HG02610 (cell line): ENCODE measurements around the gene CHAT.

Source experiments
- ATAC-seq: cut with Tn5 transposase; IDR thresholded peaks from one replicate; pipeline ENCODE4 v1.9.1; 2021; ENCODE audit warnings: mild to moderate bottlenecking, moderate library complexity; ENCODE audit not compliant: unreplicated experiment

Gene CHAT

GRCh38 chr10:49627644-49628247 is 13.9 kb downstream of the CHAT start:
- ATAC-seq = no peak

DNA sequence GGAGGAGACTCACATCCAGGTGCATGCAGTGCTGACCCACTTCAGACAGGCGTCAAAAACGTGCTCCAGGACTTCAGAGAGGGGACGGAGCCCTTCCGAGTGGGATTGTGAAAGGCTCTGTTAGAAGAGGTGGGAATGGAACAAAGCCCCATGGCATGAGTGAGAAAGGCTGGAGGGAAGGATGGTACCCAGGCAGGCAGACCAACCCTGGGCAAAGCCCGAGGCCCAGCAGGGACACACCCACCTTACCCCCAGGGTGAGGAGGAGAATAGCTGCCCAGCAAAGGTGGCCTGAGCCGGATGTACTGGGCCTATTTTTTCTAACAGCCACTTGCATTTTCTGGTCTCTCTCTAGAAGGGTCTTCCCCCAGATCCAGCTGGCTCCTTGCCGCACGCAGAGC is 14.8 kb downstream of the CHAT start:
- ATAC-seq = no peak

- ATAC-seq = no peak
These were observed 15.6 kb downstream of the CHAT start for GRCh38 chr10:49629431-49629881.

GRCh38 chr10:49631975-49632374 is 18.1 kb downstream of the CHAT start:
- no peak for ATAC-seq

- no peak for ATAC-seq
These were observed 18.8 kb downstream of the CHAT start for GRCh38 chr10:49632406-49633317.

- ATAC-seq = no peak
These were observed 19.7 kb downstream of the CHAT start for GRCh38 chr10:49633327-49634068.

GRCh38 chr10:49634069-49634660 is 20.3 kb downstream of the CHAT start:
- no peak for ATAC-seq

DNA sequence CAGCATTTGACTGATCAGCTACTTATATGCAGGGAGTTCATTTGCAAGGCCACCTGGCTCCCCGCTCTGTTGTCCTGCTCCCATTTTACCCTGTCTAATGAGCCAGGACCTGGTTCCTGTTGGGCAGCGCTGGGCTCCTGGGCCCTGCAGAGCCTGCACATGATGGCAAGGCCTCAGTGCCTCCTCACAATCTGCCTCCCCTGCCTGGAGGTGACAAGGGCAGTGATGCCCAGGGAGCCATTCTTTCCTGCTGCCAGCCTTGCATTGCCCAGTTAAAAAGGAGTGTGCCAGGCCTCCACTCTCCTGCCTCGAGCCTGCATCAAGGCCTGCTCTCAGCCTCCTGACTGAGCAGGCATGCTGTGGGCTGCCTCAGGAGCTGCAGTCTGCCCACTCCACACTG is 28.5 kb downstream of the CHAT start:
- no peak for ATAC-seq

DNA sequence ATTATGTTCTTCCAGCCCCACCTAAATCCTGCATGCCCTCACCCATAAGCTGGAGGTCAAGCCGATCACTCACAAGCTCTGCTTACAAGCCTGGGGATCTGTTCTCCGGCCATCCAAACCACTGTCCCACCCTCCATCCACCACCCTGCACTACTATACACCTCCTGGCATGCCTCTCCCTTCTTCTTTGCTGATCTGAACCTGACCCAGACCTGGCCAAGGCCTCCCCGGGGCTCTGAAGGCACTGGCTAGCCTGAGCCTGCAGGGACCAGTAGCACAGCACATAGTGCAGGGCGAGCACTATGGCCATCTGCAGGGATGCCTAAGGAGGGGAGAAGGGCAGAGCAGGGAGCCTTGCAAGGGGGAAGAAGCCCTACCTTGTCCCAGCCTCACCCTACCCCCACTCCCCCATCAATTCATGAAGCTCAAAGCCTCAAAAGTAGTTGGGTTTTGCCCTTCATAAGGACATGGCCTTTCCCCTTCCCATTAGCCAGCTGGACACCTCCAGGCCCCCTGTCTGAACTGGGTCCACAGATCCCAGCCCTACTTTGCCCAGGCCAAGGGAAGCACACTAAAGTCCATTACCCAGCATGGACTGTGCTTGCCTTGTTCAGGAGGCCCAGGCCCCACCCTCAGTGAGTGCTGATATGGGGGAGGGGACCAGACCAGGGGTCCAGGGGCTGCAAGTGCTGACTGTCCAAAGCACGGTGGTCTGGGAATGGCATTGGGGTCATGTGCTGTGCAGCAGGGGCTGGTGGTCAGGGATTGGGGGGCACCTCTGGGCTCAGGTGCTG is 29.6 kb downstream of the CHAT start:
- no peak for ATAC-seq

DNA sequence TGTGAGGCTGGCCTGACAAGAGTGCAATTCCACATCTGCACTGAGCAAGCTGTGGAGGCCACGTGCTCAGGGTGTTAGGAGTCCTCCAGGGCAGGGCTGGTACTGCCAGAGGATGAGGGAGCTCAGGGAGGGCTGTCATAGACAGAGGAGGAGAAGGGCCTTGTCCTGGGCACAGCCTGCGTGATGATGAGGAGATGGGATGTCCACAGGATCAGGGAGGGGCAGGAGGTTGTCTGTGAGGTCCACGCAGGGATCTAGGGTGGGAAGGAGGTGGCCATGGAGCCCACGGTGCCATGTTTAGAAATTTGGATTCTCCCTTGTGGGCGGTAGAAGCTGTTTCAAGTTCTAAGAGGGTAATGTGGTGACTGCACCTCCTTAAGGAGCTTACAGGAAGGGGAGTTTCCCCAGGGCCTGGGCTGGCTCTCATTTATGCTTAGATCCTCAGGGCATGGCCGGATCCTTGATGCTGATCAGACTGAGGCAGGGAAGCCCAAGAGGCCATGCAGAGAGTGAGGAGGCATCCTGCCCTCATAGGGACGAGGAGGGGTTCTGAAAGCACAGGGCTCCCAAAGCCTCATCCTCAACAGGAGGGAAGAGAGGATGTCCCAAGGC is 30.3 kb downstream of the CHAT start:
- ATAC-seq = no peak

DNA sequence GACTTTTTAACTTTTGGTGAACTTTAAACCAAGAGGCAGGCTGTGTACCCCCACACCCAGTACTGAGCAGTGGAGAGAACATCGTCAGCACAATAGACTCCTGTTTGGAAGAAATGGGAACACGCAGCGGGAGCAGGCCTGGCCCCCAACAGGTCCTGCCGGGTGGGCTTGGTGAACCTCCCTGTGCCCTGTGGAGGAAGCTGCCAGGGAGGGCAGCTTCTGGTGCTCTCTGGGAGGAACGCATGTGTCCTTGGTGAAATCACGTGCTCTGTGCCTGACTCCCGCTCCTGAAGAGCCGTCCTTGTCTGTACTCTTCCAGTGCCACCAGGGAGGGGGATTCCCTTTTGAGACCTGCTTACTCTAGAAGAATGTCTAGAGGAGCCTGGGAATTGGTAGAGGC is 31.6 kb downstream of the CHAT start:
- ATAC-seq = no peak

DNA sequence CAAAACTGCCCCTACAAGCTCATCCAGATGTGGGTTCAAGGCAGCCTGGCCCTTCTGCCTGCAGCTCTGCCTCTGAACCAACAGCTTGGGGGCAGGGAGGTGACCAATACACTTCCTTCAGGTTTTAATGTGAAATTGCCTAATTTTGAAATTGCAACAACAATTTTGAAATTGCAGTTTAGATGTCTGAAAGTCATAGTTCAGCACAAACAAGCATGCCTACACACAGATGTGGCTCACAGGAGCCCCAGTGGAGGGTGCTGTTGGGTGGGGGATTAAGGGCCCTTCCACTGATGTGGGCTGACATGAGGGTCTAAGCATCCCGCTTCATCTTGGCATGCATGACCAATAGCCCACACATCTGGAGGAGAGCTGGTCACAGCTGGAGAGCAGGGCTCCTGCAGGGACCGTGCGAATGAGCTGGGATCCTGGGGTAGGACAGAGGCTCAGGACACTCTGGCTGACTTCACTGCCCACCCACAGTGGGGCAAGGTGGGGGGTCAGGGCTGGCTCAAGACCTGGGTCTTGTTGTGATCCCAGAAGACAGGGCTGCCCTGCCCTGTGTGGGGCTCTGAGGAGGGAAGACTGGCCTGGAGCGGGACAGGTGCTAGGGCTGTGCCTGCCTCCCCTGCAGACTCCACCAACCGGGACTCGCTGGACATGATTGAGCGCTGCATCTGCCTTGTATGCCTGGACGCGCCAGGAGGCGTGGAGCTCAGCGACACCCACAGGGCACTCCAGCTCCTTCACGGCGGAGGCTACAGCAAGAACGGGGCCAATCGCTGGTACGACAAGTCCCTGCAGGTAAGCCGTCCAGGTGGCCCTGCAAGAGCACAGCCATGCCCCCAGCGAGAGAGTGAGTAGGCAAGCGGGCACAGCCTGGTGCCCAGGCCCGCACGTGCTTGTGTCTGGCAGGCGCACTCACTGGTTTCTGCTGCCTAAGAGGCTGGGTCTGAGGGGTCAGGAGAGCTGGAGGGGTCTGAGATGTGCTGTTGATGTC is 32.3 kb downstream of the CHAT start:
- no peak for ATAC-seq

- no peak for ATAC-seq
These were observed 33.7 kb downstream of the CHAT start for GRCh38 chr10:49647554-49647953.

DNA sequence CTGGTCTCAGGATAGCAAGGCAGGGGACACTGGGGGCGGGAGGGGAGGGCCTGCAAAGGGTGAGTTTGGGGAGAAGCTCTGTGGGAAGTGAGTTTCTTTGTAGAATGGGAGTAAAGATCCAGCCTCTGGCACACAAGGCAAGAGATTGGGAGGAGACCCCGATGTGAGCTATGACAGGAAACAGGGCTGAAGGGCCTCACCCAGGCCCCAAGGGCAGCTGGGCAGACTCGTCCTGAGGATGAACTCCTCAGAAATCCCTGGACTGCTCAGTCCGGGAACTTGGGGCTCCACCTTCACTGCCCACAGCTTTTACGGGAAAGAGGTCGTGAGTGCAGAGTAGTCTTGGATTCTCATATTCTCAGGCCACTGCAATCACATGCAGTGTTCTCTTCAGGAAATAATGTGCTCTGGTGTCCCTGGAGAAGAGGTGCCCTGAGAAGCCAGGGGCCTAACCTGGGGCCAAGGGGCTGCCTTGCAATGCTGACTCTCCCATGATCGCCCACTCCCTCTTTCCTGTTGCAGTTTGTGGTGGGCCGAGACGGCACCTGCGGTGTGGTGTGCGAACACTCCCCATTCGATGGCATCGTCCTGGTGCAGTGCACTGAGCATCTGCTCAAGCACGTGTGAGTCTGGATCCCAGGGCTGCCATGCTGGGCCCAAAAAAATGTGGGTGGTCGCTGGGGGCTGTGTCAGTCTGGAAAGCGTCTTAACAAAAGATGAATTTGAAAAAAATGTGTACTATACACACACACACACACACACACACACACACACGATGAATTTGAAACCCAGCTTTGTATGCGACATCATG is 34.4 kb downstream of the CHAT start:
- ATAC-seq = no peak

DNA sequence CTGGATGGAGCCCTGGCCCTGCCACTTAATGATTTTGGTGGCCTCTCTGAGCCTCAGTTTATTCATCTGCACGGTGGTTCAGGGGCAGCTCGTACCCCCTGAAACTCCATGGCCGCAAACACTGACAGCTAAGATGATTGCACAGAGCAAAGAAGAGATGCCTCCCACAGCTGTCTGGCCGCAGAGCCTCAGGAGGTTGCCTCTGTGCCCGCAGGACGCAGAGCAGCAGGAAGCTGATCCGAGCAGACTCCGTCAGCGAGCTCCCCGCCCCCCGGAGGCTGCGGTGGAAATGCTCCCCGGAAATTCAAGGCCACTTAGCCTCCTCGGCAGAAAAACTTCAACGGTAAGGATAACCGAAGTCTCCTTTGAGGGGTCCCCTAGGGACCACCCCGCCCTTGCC is 35.5 kb downstream of the CHAT start:
- no peak for ATAC-seq

DNA sequence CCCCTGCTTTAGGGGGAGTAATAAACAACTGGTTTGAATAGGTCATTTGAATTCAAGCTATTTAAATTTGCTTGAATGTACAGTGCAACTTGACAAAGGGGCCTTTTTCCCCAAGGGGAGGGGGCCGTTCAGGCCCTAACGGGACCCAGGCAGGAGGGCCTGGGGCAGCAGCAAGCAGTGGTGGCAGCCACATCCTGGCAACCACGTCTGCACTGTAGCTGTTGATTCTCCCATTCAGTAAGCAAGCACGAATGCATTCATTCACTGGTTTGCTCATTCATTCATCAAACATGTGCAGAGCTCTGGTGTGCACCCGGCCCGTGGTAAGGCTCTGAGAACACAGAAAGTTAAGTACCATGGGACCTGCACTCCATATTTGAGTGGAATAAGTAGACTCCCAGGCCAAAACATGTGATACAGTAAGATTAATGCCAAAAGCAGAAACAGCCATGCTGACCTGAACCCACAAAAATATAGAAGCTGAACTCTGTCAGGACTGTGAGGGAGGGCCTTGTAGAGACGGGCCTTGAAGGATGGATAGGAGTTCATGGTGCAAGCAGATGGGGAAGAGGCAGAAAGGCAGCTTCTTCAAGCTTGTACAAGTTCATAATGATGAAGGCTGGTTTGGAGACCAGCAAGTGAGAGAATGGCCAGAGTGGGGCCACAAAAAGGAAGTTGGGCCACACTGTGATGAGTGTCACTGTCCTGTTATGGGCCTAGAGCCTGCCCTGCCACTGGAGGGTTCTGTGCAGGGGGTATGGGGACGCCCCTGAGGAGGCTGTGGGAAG is 36.3 kb downstream of the CHAT start:
- ATAC-seq = no peak

GRCh38 chr10:49650724-49651034 is 36.8 kb downstream of the CHAT start:
- no peak for ATAC-seq
